GM18868 (cell line): ENCODE results near the gene TIPIN.
A peak's percentile ranks its signal among the peaks of the same experiment; 100 is the strongest.
"Not testable (repeated sequence)": the region's sequence is repeated elsewhere in the genome, so short reads cannot be mapped to it uniquely, and the experiment has no call there.

Source experiments
- ATAC-seq: cut with Tn5 transposase; IDR thresholded peaks from one replicate; pipeline ENCODE4 v1.9.1; 2021; ENCODE audit warnings: mild to moderate bottlenecking, moderate library complexity; ENCODE audit not compliant: unreplicated experiment

Gene TIPIN

DNA sequence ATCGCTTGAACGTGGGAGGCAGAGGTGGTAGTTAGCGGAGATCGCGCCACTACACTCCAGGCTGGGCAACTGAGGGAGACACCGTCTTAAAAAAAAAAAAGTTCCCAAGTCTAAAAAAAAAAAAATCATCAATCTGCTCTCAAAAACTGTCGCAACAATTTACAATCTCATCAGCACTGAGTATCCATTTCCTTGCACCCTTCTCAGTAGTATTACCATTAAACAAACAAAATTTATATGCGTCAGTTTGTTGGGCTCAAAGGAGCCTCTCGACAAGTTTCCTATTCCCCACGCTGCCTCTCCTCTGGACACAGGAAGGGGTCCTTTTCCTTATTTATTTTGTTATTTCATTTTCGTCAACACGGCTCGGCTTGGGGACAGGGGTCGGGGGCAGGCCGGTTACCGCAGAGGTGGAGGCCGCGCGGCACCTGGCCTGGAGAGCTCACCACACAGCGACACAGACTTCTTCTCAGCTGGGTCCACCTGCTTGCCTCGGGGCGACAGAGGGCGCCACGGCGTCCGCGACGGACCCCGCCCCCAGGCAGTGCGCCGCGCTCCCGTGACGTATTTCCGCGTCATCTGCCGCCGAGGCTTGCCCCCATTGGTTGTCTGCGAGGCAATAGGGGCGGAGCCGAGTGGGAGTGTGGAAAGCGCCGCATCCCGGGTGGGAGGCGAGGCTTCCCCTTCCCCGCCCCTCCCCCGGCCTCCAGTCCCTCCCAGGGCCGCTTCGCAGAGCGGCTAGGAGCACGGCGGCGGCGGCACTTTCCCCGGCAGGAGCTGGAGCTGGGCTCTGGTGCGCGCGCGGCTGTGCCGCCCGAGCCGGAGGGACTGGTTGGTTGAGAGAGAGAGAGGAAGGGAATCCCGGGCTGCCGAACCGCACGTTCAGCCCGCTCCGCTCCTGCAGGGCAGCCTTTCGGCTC is 30.0 kb upstream of the TIPIN start, which contains the start of gene MAP2K1:
MAP2K1 (plus strand) TSS at position 709 of the 920 bp plus-strand sequence. CDS start 436 bp downstream, outside the sequence.
- ATAC-seq: peak; percentile 82

- not testable (repeated sequence) for ATAC-seq
Observed at GRCh38 chr15:66381376-66381775, 24.9 kb upstream of the TIPIN start.

DNA sequence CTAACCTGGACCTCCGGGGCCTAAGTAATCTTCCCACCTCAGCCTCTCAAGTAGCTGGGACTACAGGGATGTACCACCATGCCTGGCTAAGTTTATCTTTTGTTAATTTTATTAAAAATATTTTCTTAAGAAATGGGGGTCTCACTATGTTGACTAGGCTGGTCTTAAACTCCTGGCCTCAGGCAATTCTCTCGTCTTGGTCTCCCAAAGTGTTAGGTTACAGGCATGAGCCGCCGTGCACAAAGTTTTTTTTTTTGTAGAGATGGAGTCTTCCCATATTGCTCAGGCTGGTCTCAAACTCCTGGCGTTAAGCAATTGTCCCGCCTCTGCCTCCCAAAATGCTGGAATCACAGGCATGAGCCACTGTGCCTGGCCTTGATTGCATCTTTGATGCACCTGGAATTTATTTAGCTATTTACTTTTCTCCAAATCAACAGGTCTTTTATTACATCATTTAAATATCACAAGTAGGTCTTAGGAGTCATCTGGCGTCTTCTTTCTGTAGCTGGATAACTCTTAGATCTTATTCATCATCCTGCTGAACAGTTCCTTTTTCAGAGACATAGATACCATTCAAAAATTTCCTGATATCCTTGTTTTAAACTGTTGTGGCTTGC is 22.4 kb upstream of the TIPIN start:
- ATAC-seq: no peak

- ATAC-seq: no peak
Observed at GRCh38 chr15:66374179-66374578, 17.7 kb upstream of the TIPIN start.

DNA sequence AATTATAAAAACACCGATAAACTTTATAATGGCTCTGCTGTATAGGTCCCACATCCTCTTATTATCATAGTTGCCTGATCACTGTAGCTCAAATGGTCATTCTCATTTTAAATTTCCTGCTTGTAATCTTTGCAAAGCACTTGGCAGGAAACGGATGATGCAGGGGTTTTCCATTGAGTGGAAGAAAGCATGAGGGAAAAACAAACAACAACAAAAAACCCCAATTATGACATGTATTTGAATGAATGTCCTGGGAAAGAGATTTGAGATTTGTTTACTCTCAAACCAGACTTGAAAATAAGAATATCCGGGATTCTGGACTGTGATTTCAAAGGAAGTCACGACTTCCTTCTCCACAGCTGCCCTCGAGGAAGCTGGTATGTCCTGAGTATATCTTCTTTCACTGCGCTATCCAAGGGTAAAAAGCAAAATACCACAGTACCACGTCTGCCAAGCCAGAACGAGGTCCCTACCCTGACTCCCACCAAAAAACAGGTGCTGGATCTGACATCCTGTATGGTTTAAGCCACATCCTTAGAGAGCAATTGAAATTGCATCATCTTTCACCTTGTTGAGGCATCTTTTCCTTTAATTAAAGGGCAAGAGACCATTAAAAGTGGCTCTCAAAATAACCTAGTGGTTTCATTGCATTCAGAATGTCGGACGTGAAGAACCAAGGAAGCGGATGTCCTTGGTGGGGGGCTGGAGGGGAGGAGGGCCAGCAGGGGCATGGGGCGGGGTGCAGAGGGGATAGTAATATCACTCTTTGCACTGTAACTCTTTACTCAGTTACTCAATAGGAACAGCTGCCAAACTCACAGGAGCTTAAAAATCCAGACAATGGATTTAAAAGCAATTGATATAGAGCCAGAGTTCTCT is 13.5 kb upstream of the TIPIN start:
- ATAC-seq: no peak

GRCh38 chr15:66364944-66365528 is 8.6 kb upstream of the TIPIN start:
- ATAC-seq: no peak

DNA sequence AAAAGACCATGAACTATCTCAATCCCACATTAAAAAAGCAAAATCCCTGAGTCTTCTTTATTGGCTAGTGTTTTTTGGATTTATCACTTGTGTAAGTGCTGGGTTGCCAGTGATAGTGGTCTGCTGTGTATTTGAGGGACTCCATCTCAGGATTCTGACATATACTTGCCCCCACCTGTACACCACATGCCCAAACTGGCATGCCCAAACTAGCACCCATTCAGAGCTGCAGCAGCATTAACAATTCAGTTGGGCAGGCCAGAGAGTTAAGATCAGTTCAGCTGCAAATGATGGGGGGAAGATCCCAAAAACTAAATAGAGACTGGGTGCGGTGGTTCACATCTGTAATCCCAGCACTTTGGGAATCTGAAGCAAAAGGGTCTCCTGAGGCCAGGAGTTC is 6.3 kb upstream of the TIPIN start:
- ATAC-seq: no peak

- not testable (repeated sequence) for ATAC-seq
Observed at GRCh38 chr15:66361745-66362460, 5.4 kb upstream of the TIPIN start.

- ATAC-seq: no peak
Observed at GRCh38 chr15:66359740-66360139, 3.3 kb upstream of the TIPIN start.

DNA sequence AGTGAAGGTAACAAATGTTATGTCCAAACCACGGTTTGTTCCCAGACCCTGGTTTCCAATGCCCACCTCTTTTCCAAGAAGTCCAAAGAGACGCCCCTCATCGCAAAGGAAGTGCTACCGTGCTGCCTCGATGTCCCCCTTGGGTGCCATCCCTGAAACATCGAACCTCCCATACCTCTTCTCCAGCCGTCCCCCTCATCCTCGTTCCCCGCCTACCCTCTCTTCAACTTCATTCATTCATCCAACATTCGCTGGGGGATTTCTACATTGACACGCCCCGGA is 467 bp downstream of the TIPIN start:
- no peak for ATAC-seq

DNA sequence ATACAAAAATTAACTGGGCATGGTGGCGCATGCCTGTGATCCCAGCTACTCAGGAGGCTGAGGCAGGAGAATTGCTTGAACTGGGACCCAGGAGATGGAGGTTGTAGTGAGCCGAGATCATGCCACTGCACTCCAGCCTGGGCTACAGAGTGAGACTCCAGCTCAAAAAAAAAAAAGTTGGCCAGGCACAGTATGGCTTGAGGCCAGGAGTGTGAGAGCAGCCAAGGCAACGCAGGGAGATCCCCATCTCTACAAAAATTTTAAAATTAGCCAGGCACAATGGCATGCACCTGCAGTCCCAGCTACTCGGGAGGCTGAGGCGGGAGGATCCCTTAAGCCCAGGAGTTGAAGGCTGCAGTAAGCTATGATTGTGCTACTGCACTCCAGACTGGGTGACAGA is 8.0 kb downstream of the TIPIN start:
- ATAC-seq: not testable (repeated sequence)

DNA sequence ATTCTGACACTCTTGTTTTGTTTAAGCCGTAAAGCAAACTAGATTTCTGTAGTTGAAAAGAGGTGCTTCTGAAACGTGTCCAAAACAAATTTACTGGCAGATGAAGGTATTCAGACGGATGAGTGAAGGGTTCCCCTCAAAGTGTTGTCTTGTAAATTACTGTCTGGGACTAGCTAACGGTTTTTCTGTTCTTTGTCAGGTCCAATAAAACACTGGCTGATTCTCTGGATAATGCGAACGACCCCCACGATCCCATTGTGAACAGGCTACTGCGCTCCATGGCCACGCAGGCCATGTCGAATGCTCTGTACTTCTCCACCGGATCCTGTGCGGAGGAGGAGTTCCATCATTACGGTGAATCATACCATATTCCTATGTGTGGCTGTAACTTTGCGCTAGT is 27.7 kb downstream of the TIPIN start:
- no peak for ATAC-seq

GRCh38 chr15:66327736-66328135 is 28.7 kb downstream of the TIPIN start:
- ATAC-seq: no peak

GRCh38 chr15:66326051-66326450 is 30.4 kb downstream of the TIPIN start:
- ATAC-seq: no peak

GRCh38 chr15:66323312-66323928 is 33.1 kb downstream of the TIPIN start:
- no peak for ATAC-seq

- ATAC-seq: no peak
Observed at GRCh38 chr15:66312144-66312543, 44.3 kb downstream of the TIPIN start.

DNA sequence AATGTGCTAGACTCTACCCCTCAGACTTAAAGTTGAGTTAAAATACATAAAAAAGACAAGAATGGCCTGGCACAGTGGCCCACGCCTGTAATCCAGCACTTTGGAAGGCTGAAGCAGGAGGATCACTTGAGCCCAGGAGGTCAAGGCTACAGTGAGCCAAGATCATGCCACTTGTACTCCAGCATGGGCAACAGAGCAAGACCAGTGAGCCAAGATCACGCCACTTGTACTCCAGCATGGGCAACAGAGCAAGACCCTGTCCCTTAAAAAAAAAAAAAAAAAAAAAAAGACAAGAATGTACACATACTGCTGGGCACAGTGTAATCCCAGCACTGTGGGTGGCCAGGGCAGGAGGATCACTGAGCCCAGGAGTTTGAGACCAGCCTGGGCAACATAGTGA is 45.7 kb downstream of the TIPIN start:
- no peak for ATAC-seq

DNA sequence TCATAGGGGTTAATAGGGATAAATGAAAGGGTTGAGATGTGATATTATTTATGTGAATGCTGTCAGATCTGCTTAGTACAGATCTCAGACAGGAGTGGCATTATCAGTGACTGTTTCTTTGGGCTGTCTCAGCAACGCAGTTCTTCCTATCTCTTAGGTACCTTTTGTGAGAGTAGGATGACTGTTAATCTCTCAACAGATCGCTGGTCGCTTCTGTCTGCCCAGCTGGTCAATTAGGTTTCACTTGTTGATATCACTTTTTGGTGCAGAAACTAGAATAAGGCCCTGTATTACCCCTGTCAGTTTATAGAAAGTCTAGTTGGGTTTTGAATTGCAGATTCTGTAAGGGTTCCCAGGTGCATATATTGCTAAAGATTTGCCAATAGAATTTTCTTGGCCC is 46.7 kb downstream of the TIPIN start:
- no peak for ATAC-seq

DNA sequence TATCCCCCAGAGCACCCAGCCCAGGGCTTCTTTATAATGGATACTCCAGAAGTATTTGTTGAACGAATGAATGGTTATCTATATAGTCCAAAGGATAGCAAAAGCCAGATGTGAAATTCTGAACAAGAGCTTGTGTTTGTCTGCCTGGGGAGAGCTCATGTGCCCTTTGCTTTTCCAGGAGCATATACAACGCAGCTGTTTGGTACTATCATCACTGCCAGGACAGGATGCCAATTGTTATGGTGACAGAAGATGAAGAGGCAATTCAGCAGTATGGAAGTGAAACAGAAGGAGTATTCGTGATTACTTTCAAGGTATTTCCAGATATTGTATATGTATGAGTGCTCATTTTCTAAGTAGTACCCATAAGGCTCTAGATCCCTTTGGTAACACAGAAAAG is 48.0 kb downstream of the TIPIN start:
- no peak for ATAC-seq

GRCh38 chr15:66306381-66306780 is 50.1 kb downstream of the TIPIN start:
- ATAC-seq: no peak
